ENCODE measurements around the gene PPARA. TPM values are rescaled to one million over a fixed set of nuclear protein-coding genes. Genes with fewer than 3 reads are reported as not detected.

The PPARA gene
- total and polyA plus RNA-seq, 2 of the 4 experiments (the other 2 are of a cell fraction), result 3.1 to 7.0 TPM

- DNase-seq (no peak), ATAC-seq (ENCODE audit: low read depth) (no peak)
- dilution Hi-C loops (cut with HindIII; ENCODE audit: low sequenced_read_pairs, unreplicated experiment), result no loop called here
- WGBS, 2 experiments (ENCODE audit: extremely low coverage in 2 of 2, insufficient read length in 1 of 2), result 90% methylated on average over 2 of the region's 7 CpGs; no CpG with 5 or more reads in 1 of the 2 experiments
- Histone ChIP-seq H2BK120ac (ENCODE audit: low read depth, low read length) (no peak overlapping the region), H3K4ac (ENCODE audit: low read depth, low read length) (no peak overlapping the region), H3K27me3 (ENCODE audit: control insufficient read depth, insufficient read depth, low read length) (no peaks in the 10 kb centered on the region), H4K8ac (ENCODE audit: low read depth in 2 of 2, low read length in 2 of 2) (no peak overlapping the region), H3K79me1 (ENCODE audit: low read depth in 1 of 2, low read length in 2 of 2) (no peaks in the 10 kb centered on the region), H3K36me3 (ENCODE audit: control insufficient read depth, insufficient read depth, low read length) (peaks cover 6% of the 10 kb centered on the region; the same call in 1 of the 2 replicates), H2BK5ac (ENCODE audit: low read depth, low read length, poor library complexity, severe bottlenecking) (no peak overlapping the region), H3K18ac (ENCODE audit: low read depth, low read length) (no peak overlapping the region), H3K9me1 (ENCODE audit: insufficient read depth, low read length) (peaks cover 15% of the 10 kb centered on the region), H2AK9ac (replicated peaks; ENCODE audit: low read depth, low read length, poor library complexity) (no peak overlapping the region), H3K14ac (replicated peaks; ENCODE audit: low read depth, low read length) (no peak overlapping the region), H3K23ac (ENCODE audit: low read depth, low read length) (no peak overlapping the region), H2AK5ac (ENCODE audit: low read depth, low read length) (no peak overlapping the region), H4K91ac (ENCODE audit: insufficient read depth, low read depth, low read length) (no peak overlapping the region), H4K5ac (ENCODE audit: low read depth, low read length) (no peak overlapping the region), H3K4me2 (ENCODE audit: low read depth, low read length) (no peak overlapping the region), H3K9ac (ENCODE audit: low read depth, low read length) (no peak overlapping the region), H2AFZ (replicated peaks; ENCODE audit: low read length, poor library complexity) (no peak overlapping the region), H2BK15ac (ENCODE audit: low read depth, low read length) (no peak overlapping the region), H3K27ac (ENCODE audit: insufficient read depth, low read length) (no peak overlapping the region), H3K4me1 (ENCODE audit: control insufficient read depth, insufficient read depth, low read length) (0 out of 2 replicates have a peak, but pooled peaks cover 2% of the 10 kb centered on the region), H3K56ac (ENCODE audit: extremely low read depth, insufficient read depth, low read length) (no peak overlapping the region), H3K4me3 (ENCODE audit: insufficient read depth, low read depth, low read length) (no peak overlapping the region), H3K9me3 (ENCODE audit: control insufficient read depth, insufficient read depth, low read length) (no peaks in the 10 kb centered on the region), H2BK20ac (ENCODE audit: low read depth, low read length) (no peak overlapping the region), H4K20me1 (ENCODE audit: insufficient read depth, low read length) (no peaks in the 10 kb centered on the region)
- POLR2A ChIA-PET (ENCODE audit: unreplicated experiment), result no interaction called here
- intact Hi-C loops (cut with micrococcal nuclease), result no loop called here
- CTCF ChIA-PET, result no interaction called here
- in situ Hi-C loops (cut with MboI; ENCODE audit: low sequenced_read_pairs), result no loop called here
- no TSS peak for BruUV-seq (replicated peaks)
- TF ChIP-seq POLR2A (IDR thresholded peaks at IDR 0.05; ENCODE audit: low read depth, low read length) (no peak), CEBPB (IDR thresholded peaks at IDR 0.05; ENCODE audit: low read depth, low read length) (no peak), NFE2L2 (IDR thresholded peaks at IDR 0.05; ENCODE audit: low read depth, low read length) (no peak), MAFK (IDR thresholded peaks at IDR 0.05; ENCODE audit: low read depth, low read length) (no peak), FOS (IDR thresholded peaks at IDR 0.05; ENCODE audit: low read depth, low read length) (no peak), SMC3 (IDR thresholded peaks at IDR 0.05; ENCODE audit: low read depth, low read length) (no peak), BHLHE40 (IDR thresholded peaks at IDR 0.05; ENCODE audit: low read depth, low read length) (no peak), CTCF (conservative IDR thresholded peaks at IDR 0.05; ENCODE audit: low read depth, low read length) (no peak), CHD1 (IDR thresholded peaks at IDR 0.05; ENCODE audit: low read depth, low read length) (no peak), MAZ (IDR thresholded peaks at IDR 0.05; ENCODE audit: borderline replicate concordance, low read depth, low read length) (no peak), ELK1 (IDR thresholded peaks at IDR 0.05; ENCODE audit: borderline replicate concordance, low read depth, low read length) (no peak), RCOR1 (IDR thresholded peaks at IDR 0.05; ENCODE audit: insufficient replicate concordance, low read length) (no peak), RFX5 (IDR thresholded peaks at IDR 0.05; ENCODE audit: low read depth, low read length) (no peak), USF2 (IDR thresholded peaks at IDR 0.05; ENCODE audit: low read depth, low read length) (no peak), MXI1 (IDR thresholded peaks at IDR 0.05; ENCODE audit: borderline replicate concordance, low read depth, low read length) (no peak), RAD21 (IDR thresholded peaks at IDR 0.05; ENCODE audit: low read length) (no peak)
These were observed 76.3 kb downstream of the PPARA start for GRCh38 chr22:46226577-46226976.

Measured in IMR-90 (cell line).